Motor neuron (in vitro differentiated cells): Measurements from ENCODE around the gene OR1C1. TPM values are rescaled to one million over a fixed set of nuclear protein-coding genes. Genes with fewer than 3 reads are reported as not detected.
"Not testable (repeated sequence)": the region's sequence is repeated elsewhere in the genome, so short reads cannot be mapped to it uniquely, and the experiment has no call there.

Source experiments
- ATAC-seq, 8 experiments: fragments of 200-7000 bp; cut with Tn5 transposase; replicated peaks in 6 of 8; 2 replicates each; pipeline ENCODE4 v1.8.0; 2021; ENCODE audit warnings: mild to moderate bottlenecking in 8 of 8, moderate library complexity in 8 of 8
- H3K27ac ChIP-seq, 2 donors: fragments of 250-450 bp; sonication (Bioruptor Pico); 2 replicates each; pipeline ENCODE4 v1.9.0; 2021; ENCODE audit warnings: antibody characterized with exemption in 2 of 2, mild to moderate bottlenecking in 2 of 2, moderate library complexity in 1 of 2
- H3K4me1 ChIP-seq, 2 donors: fragments of 250-450 bp; sonication (Bioruptor Pico); replicated peaks in 1 of 2; 2 replicates each; pipeline ENCODE4 v1.6.1; 2021; ENCODE audit warnings: antibody characterized with exemption in 2 of 2, mild to moderate bottlenecking in 2 of 2, moderate library complexity in 1 of 2
- H3K4me3 ChIP-seq, 5 donors: fragments of 250-450 bp; sonication (Bioruptor Pico); 2 replicates each; pipeline ENCODE4 v1.9.0; 2021; ENCODE audit warnings: antibody characterized with exemption in 5 of 5, mild to moderate bottlenecking in 5 of 5, moderate library complexity in 4 of 5
- WGBS, 10 experiments: fragments of 450-650 bp; shearing (Covaris generic); methylation state at CpG; one replicate each; pipeline ENCODE4 v1.0.0; 2022; 5-methylcytosine and 5-hydroxymethylcytosine counted together
- in situ Hi-C, 9 experiments: fragments of 400-800 bp; cut with MboI; loops; one replicate each; pipeline ENCODE4 v1.15.0; 2021; ENCODE audit warnings: low sequenced_read_pairs in 9 of 9, low pct_unique_long_range_greater_than_20kb in 2 of 9; ENCODE audit not compliant: unreplicated experiment in 9 of 9
- total RNA-seq, 8 experiments: library from RNA; unstranded; fragments of 300-600 nt; gene quantifications; 2 replicates each; pipeline versions ENCODE4 v1.2.3 to v1.2.4, GENCODE V29; 2022

OR1C1 gene, protein sequence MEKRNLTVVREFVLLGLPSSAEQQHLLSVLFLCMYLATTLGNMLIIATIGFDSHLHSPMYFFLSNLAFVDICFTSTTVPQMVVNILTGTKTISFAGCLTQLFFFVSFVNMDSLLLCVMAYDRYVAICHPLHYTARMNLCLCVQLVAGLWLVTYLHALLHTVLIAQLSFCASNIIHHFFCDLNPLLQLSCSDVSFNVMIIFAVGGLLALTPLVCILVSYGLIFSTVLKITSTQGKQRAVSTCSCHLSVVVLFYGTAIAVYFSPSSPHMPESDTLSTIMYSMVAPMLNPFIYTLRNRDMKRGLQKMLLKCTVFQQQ
- total RNA-seq, result 1 to 10 TPM in 1 of 8 experiments, under 1 TPM in 5, not detected in 2; 0.07 to 1.3 (median 0.20) TPM

DNA sequence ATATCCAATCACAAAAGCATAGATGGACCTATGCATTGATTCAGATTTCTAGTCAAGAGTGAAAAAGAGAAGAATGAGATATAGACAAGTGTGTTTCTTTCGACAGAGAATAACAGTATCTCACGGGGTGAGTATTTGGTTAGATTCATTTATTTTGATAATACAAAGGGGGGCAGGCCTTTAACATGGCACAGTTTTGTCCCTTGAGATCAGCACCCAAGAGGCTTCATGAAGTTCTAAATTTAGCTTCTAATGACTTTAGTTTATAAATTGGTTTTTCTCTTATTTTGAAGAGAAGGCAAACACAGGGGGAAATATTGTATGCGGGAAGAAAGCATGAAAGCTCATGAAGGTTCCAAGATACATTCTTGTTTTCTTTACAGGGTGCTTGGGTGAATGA is at the start of gene OR1C1:
Gene OR1C1, minus strand, starts transcription at position 101 of the 400 bp plus-strand sequence. CDS start 2,150 bp downstream, outside the sequence.
- Histone ChIP-seq H3K4me3 (no peak within 1 kb of the TSS), H3K27ac (no peak within 1 kb of the TSS), H3K4me1 (no peaks in the 10 kb centered on the region)
- WGBS, 10 experiments, result 0 to 100% (median 87%) methylated on average over 1 to 3 of the region's 3 CpGs
- no peak for ATAC-seq
- in situ Hi-C loops, result no loop called here

DNA sequence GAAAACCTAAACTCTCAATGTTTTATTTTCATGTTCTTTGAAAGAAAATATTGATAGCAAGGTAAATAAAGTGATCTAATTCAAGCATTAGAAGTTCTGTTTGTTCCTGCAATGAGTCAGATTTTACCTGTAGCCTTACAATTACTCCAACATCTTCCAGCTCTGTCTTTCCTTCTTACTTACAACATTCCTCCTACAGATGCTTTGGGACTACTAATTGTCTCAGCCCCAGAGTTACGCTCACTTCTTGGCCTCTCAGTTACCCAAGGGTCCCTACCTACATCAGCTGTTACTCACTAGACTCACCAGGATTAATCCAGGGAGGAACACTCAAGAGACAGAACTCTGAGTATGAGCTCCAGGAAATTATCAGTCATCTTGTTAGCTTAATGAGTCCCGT is 37.2 kb upstream of the OR1C1 start:
- no peak overlapping the region for H3K27ac ChIP-seq
- ATAC-seq, result no peak
- no peak overlapping the region for H3K4me3 ChIP-seq
- H3K4me1 ChIP-seq, result no peaks in the 10 kb centered on the region
- in situ Hi-C loops, result no loop called here
- 0 to 100% (median 6%) methylated on average over 1 to 2 of the region's 2 CpGs for WGBS, 10 experiments

DNA sequence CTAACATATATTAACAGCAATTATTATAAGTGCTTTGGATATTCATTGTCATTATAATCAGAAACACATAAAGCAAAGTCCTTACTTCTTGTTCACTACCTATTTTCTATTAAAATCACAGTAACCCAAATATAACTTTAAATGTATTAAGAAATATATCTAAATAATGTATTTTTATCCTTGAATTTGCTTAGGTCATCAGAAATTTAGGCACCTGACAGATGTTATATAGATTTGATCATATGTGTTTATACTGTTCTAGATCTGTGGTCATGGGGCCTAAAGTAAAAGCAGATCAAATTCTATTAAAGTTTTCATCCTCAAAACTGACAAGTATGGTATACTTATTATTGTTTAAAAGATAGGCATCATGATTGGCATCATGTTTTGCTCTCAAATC is 9.2 kb upstream of the OR1C1 start:
- no peak overlapping the region for H3K27ac ChIP-seq
- H3K4me3 ChIP-seq, result no peak overlapping the region
- no peak for ATAC-seq
- no peaks in the 10 kb centered on the region for H3K4me1 ChIP-seq
- in situ Hi-C loops, result no loop called here

DNA sequence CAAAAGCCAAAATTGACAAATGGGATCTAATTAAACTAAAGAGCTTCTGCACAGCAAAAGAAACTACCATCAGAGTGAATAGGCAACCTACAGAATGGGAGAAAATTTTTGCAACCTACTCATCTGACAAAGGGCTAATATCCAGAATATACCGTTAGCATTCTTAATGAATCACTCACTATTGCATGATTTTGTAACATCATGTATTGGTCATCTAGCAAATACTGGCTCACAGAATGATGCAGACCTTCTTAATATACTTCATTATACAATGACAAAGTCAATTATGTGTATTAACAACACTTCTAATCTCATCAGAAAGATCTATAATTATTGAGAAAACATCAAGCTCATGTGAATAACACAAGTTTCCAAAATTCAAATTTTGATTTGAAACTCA is 6.0 kb downstream of the OR1C1 start:
- in situ Hi-C loops, ATAC-seq: not testable (repeated sequence)
- 0 to 91% (median 52%) methylated on average over 1 of the region's 1 CpG; no CpG with 5 or more reads in 4 of the 10 experiments for WGBS, 10 experiments

DNA sequence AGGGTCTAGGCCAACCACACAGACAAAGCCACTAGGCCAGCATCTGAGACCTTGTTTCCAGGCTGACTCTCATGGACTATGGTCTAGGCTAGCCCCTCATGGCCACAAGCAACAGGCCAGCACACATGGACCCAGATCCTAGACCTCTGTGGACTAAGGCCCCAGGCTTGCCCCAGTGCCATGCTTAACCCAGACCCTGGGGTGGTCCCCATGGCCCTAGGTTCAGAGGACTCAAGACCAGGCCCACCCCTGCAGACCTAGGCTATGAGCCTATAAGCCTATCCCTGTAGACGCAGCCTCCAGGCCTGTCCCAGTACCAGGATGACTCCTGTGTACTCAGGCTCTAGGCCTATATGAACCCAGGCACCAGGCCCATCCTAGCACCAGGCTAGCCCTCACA is 10.5 kb downstream of the OR1C1 start:
- 0 to 100% (median 83%) methylated on average over 1 of the region's 1 CpG; no CpG with 5 or more reads in 5 of the 10 experiments for WGBS, 10 experiments
- no peaks in the 10 kb centered on the region for H3K4me1 ChIP-seq
- in situ Hi-C loops, result no loop called here
- H3K4me3 ChIP-seq, result no peak overlapping the region
- ATAC-seq, result no peak
- H3K27ac ChIP-seq, result no peak overlapping the region

More for the DNA sequence above, 6.0 kb downstream of the OR1C1 start:
- not testable (repeated sequence) for H3K4me1 ChIP-seq, H3K4me3 ChIP-seq, H3K27ac ChIP-seq

DNA sequence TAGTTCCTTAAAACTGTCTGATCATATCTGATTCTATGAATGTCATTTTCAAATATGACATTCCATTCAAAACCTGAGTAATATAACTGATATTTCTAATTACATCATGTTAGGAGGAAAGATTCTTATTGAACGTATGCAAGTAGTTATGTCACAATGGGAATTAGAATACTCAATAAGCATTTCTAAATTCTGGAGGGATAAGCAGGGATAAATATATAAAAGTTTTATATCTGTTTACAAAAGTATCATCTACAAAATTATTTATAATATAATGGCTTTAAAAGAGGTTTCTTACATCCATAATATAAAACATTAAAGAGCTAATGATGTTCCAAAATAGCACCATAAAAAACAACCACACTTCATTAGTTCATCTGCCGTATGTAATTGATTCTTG is 12.3 kb downstream of the OR1C1 start, which contains the start of gene OR14A2:
Gene OR14A2, minus strand, starts transcription at position 101 of the 400 bp plus-strand sequence.
- no peak within 1 kb of the TSS for H3K27ac ChIP-seq
- ATAC-seq, result no peak
- no peaks in the 10 kb centered on the region for H3K4me1 ChIP-seq
- WGBS, 10 experiments, result 7 to 96% (median 80%) methylated on average over 1 to 2 of the region's 2 CpGs; no CpG with 5 or more reads in 1 of the 10 experiments
- in situ Hi-C loops, result no loop called here
- no peak within 1 kb of the TSS for H3K4me3 ChIP-seq

DNA sequence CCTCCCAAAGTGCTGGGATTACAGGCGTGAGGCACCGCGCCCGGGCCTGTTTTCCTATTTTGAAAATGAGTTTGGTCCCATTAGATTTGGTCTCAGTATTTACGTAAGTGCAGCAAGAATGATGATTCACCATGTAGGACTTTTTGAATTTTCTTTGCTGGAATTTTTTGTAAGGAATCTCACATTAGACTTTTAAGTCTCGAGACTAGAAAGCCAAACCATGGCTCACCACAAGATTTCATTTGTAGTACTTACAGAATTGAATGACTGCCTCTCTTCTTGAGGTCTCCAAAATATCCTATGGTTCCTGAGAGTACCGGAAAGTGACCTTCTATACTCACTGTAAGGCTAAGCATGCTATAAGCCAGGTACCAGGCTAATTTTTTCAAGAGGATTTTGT is 12.7 kb downstream of the OR1C1 start:
- H3K4me1 ChIP-seq, result no peaks in the 10 kb centered on the region

DNA sequence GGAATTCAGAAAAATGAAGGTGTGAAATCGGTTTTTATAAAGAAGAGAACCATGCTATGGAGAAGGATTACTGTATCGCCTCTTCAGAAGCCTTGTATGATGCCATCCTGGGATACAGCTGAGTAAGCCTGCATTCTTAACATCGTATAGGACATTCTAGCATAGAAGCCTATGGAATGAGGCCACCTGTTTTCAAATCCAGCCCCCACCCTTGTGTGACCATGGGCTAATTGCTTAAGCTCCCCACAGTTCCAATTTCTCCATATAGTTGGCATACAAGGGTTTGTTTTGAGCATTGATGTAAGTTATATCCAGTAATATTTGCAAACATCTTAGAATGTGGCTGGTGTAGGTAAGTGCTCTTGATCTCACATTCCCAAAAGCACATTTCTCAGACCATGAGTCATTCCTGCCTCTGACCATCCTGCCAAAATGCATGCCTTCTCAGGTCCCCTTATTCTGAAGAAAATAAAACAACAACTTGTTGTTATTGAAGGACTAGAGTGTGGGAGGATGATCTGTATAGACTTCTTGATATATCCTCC is 13.9 kb downstream of the OR1C1 start:
- Histone ChIP-seq H3K27ac (no peak overlapping the region), H3K4me1 (no peaks in the 10 kb centered on the region), H3K4me3 (no peak overlapping the region)
- ATAC-seq, result no peak
- in situ Hi-C loops, result no loop called here
- 0 to 74% (median 44%) methylated on average over 1 to 3 of the region's 3 CpGs; no CpG with 5 or more reads in 1 of the 10 experiments for WGBS, 10 experiments

More for the DNA sequence above, 12.7 kb downstream of the OR1C1 start:
- no peak for ATAC-seq
- in situ Hi-C loops, result no loop called here
- no peak overlapping the region for H3K27ac ChIP-seq
- no peak overlapping the region for H3K4me3 ChIP-seq
- 0 to 100% (median 72%) methylated on average over 1 to 7 of the region's 7 CpGs for WGBS, 10 experiments

DNA sequence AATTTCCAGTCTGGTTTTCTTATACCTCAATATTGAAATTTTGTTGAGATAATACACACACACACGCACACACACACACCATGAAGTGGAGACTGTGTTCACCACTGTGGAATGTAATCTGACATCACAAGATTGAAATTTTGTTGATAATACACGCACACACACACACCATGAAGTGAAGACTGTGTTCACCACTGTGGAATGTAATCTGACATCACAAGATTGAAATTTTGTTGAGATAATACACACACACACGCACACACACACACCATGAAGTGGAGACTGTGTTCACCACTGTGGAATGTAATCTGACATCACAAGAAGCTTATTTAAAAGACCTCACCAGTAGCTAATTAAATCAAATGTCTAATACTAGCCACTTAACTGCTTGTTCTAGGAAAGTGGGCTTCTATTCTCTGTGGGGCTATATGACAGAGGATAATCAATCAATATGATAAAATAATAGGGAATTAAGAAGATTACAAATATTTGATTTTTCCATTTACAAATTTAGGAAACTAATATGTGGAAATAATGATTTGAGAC is 18.1 kb downstream of the OR1C1 start:
- WGBS, 10 experiments, result 0 to 80% (median 62%) methylated on average over 1 to 3 of the region's 3 CpGs; no CpG with 5 or more reads in 1 of the 10 experiments
- H3K27ac ChIP-seq, in situ Hi-C loops: not testable (repeated sequence)

DNA sequence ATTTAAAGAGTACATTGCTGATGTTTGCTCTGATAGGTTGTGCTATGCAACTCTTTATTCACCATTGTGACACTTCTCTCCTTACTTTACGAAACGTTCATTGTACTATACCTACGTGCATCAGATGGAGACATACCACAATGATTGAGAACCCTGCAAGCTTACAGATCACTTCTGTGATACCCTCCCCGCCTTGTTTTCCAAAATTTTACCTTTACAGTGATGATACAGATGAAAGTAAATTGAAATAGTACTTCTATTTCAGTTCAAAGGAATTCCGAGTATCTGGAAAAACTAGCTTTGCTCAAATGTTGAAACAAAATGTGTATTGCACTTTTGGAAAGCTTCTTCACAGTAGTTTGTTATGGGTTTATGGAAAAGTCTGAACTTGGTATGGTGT is 18.6 kb downstream of the OR1C1 start:
- no peak for ATAC-seq
- H3K4me1 ChIP-seq, result no peaks in the 10 kb centered on the region
- no peak overlapping the region for H3K27ac ChIP-seq

More for the DNA sequence above, 18.1 kb downstream of the OR1C1 start:
- not testable (repeated sequence) for H3K4me3 ChIP-seq, H3K4me1 ChIP-seq, ATAC-seq

DNA sequence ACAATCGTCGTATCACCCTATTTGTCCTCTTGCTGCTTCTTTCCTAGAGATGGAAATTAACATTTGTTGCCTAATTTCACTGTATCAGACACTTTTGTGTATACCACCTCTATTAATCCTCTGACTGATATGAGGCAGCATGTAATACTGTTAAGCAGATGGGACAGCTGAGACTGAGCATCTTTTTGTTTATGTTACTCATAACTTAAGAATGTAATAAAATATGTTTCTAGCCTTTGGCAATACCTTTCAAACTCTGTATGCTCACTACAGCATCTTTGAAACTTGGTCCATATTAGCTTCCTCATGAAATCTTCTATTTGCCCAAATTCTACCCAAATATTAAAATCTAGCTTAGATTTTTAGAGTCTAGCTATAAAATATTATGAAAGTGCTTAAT is 19.6 kb downstream of the OR1C1 start:
- ATAC-seq, result no peak
- Histone ChIP-seq H3K4me3 (no peak overlapping the region), H3K27ac (no peak overlapping the region), H3K4me1 (no peaks in the 10 kb centered on the region)
- 0 to 100% (median 67%) methylated on average over 1 to 2 of the region's 2 CpGs; no CpG with 5 or more reads in 1 of the 10 experiments for WGBS, 10 experiments
- in situ Hi-C loops, result no loop called here

More for the DNA sequence above, 18.6 kb downstream of the OR1C1 start:
- in situ Hi-C loops, result no loop called here
- 0 to 82% (median 65%) methylated on average over 1 to 5 of the region's 5 CpGs for WGBS, 10 experiments
- H3K4me3 ChIP-seq, result no peak overlapping the region

DNA sequence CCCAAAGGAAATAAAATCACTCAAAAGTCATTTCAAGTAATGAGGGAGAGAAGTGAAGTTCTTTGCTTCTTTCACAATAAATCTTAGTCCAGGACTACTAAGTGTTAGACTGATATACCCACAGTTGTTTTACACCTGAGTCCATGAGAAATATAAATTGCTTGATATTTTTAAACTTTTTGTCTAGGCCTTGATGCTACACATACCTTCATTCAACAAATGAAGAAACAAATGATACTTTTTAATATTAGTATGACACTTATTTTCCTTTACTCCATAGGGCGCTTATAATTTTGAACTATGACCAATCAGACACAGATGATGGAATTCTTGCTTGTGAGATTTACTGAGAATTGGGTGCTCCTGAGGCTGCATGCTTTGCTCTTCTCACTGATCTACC is 22.0 kb downstream of the OR1C1 start, which contains the start of gene OR14K1:
Gene OR14K1, plus strand, starts transcription at position 301 of the 400 bp plus-strand sequence. Its CDS starts 0 bp downstream, at position 301.
- ATAC-seq, result no peak
- in situ Hi-C loops, result no loop called here
- 0 to 100% (median 80%) methylated on average over 1 of the region's 1 CpG; no CpG with 5 or more reads in 1 of the 10 experiments for WGBS, 10 experiments
- Histone ChIP-seq H3K4me3 (no peak within 1 kb of the TSS), H3K4me1 (no peaks in the 10 kb centered on the region), H3K27ac (no peak within 1 kb of the TSS)

DNA sequence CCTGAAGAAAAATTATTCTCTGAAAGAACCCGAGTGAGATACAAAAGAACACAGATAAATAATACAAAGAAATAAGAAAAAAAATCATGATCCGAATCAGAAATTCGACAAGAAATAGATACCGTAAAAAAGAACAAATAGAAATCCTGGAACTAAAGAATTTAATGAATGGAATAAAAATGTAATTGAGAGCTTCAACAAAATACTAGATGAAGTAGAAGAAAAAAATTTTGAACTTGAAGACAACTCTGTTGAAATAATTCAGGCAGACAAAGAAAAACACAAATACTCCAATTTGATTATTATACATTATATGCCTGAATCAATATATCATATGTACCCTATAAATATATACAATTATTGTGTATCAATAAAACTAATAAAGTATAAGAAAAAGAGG is 39.1 kb downstream of the OR1C1 start:
- Histone ChIP-seq H3K27ac (no peak overlapping the region), H3K4me3 (no peak overlapping the region), H3K4me1 (no peaks in the 10 kb centered on the region)
- 13 to 90% (median 76%) methylated on average over 4 of the region's 4 CpGs for WGBS, 10 experiments
- no peak for ATAC-seq
- in situ Hi-C loops, result no loop called here
